Thyroid gland (tissue), 4 donors: ENCODE results near the gene ENPP5.
"Not testable (repeated sequence)": the region's sequence is repeated elsewhere in the genome, so short reads cannot be mapped to it uniquely, and the experiment has no call there.

Source experiments
- POLR2A ChIP-seq, 2 donors: fragments of 450-650 bp; IDR thresholded peaks; one replicate each; pipeline ENCODE4 v1.6.1; 2017; ENCODE audit warnings: antibody characterized with exemption in 2 of 2, mild to moderate bottlenecking in 2 of 2, moderate library complexity in 1 of 2
- TF ChIP-seq, protein P1 (sequence below), 6 experiments: fragments of 200-600 bp in 3 of 6; fragments of 450-650 bp in 3 of 6; sonication (generic) in 3 of 6; IDR thresholded peaks; one replicate each; pipeline ENCODE4 v1.5.1; 2016 to 2019; ENCODE audit warnings: antibody characterized with exemption in 6 of 6, mild to moderate bottlenecking in 2 of 6, inconsistent platforms in 1 of 6, moderate library complexity in 1 of 6

DNA sequence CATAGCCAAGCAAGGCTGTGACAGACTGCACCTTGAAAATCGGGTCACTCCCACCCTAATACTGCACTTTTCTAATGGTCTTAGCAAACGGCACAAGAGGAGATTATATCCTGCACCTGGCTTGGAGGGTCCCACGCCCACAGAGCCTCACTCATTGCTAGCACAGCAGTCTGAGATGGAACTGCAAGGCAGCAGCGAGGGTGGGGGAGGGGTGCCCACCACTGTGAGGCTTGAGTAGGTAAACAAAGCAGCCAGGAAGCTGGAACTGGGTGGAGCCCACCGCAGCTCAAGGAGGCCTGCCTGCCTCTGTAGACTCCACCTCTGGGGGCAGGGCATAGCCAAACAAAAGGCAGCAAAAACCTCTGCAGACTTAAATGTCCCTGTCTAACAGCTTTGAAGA lies 51.1 kb downstream of the ENPP5 start:
- not testable (repeated sequence) for TF ChIP-seq POLR2A (IDR thresholded peaks at IDR 0.05)
- TF ChIP-seq, protein P1, sequence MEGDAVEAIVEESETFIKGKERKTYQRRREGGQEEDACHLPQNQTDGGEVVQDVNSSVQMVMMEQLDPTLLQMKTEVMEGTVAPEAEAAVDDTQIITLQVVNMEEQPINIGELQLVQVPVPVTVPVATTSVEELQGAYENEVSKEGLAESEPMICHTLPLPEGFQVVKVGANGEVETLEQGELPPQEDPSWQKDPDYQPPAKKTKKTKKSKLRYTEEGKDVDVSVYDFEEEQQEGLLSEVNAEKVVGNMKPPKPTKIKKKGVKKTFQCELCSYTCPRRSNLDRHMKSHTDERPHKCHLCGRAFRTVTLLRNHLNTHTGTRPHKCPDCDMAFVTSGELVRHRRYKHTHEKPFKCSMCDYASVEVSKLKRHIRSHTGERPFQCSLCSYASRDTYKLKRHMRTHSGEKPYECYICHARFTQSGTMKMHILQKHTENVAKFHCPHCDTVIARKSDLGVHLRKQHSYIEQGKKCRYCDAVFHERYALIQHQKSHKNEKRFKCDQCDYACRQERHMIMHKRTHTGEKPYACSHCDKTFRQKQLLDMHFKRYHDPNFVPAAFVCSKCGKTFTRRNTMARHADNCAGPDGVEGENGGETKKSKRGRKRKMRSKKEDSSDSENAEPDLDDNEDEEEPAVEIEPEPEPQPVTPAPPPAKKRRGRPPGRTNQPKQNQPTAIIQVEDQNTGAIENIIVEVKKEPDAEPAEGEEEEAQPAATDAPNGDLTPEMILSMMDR (IDR thresholded peaks at IDR 0.05) = not testable (repeated sequence)
